GOT3 (cell line): ENCODE measurements around the gene TEAD1.

Source experiments
- DNase-seq: peaks from one replicate; lab custom pipeline; 2025; ENCODE audit warnings: mixed read lengths; lab: John Stamatoyannopoulos, UW

The TEAD1 gene

DNA sequence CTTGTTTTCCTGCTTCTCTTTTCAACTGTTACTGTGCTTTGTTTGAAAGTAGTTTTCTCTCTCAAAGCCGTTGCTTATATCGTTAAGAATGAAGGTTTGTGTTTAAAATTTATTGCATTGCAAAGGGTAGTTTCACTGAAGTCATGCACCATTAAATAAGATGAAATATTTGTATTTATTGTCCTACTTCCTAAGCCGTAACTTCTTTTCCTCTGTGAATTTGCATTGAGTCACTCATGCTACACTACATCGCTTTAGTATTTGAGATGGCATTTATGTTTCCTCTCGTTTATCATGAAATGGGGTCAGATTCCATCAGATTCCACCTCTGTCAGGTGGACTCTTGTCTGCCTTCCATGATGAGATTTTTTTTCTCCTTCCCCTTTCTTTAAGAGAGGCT lies 269.1 kb downstream of the TEAD1 start:
- DNase-seq, result no peak

DNA sequence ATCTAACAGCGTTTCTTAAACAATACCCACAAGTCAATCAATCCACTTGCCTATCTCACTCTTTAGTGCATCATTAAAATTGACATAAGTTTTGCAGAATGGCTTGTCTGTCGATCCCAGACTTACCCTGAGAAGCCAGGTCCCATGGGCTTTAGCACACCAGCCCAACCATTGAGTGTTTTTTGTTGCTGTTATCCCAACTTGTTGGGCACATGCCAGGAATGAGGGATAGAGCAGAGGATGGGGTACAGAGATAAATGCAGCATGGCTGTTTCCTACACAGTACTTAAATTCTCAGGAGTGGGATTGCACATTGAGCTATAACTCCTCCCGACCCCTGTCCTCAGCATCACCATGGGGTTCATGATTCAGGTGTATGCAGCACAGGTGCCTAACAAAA lies 270.7 kb downstream of the TEAD1 start:
- DNase-seq, result no peak

DNA sequence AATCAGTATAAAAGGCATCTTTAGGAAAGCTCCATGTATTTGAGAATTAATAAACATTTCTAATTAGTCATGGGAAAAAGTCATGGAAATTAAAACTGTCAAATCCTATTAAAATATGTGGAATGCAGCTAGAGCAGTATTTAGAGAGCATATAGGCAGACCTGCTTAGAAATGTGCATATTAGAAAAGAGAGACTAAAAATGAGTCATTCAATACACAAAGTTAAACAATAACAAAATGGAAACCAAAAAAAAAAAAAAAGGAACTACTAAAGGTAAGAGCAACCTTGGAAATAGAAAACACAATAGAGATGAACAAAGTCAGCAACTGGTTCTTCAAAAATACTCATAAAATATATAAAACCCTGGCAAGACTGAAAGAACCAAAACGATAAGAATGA lies 275.2 kb downstream of the TEAD1 start:
- DNase-seq, result no peak

DNA sequence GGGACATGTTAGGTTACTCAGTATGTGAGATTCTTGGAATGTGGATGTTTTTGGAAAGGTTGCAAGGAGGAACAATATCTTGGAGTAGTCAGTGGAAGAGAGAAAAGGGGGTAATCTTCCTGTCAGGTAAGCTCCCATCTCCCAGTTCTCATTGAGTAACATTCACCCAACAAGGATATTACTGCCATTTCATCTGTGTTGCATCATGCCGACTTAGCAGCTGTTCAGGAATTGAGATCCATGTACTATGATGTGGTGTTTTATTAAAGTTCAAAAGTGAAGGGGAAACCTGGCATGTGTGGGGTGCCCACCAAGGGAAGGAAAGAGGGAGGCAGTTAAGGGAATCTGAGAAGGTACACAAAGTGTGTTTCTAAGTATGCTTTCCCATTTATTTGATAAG lies 276.4 kb downstream of the TEAD1 start:
- no peak for DNase-seq

DNA sequence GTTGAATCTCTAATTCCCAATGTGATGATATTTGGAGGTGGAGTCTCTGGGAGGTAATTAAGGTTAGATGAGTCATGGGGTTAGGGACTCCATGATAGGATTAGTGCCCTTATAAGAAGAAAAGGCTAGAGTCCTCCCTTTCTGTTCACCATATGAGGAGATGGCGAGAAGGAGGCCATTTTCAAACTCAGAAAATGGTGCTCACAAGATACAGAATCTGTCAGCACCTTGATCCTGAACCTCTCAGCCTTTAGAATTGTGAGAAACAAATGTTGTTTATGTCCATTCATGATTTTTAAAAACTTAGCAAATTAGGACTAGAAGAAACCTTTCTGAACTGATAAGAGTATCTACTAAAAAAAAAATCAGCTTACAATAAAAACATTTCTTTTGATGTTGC lies 277.2 kb downstream of the TEAD1 start:
- DNase-seq, result no peak

DNA sequence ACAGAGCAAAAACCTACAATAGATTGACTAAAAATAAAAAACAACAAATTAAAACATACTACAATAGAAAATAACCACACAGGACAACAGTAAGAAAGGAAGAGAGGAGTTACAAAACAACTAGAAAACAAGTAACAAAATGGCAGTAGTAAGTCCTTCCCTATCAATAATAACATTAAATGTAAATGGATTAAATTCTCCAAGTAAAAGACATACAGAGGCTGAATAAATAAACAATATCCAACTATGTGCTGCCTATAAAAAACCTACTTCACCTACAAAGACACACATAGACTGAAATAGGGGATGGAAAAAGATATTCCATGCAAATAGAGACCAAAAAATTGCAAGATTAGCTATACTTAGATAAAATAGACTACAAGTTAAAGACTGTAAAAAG lies 277.9 kb downstream of the TEAD1 start:
- no peak for DNase-seq

DNA sequence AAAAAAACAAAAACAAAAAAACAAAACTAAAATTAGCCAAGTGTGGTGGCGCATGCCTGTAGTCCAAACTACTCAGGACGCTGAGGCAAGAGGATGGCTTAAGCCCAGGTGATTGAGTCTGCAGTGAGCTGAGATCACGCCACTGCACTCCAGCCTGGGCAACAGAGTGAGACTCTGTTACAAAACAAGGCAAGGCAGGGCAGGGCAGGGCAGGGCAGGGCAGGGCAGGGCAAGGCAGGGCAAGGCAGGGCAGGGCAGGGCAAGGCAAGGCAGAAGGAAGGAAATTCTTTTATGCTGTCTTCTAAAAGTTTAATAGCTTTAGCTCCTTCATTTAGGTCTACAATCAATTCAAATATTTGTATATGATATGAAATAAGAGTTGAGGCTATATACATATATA lies 284.8 kb downstream of the TEAD1 start:
- DNase-seq, result no peak

DNA sequence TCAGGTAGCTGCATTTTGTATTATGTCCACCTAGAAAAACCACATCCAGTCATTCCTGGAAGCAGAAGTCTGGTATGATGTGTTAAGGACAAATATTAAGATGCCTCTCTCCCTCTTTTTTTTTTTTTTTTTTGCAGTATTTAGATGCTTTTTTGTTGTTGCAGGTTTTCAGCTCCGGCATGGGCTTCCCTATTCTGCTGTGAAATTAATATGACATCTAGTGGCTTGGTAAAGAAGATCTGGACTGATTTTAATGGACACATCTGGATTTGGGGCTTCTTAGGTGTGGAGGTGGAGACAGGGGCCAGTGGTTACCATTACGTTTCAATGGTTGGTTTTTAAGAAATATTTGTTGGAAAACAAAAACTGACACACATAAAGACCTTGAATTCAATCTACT lies 287.4 kb downstream of the TEAD1 start:
- no peak for DNase-seq

DNA sequence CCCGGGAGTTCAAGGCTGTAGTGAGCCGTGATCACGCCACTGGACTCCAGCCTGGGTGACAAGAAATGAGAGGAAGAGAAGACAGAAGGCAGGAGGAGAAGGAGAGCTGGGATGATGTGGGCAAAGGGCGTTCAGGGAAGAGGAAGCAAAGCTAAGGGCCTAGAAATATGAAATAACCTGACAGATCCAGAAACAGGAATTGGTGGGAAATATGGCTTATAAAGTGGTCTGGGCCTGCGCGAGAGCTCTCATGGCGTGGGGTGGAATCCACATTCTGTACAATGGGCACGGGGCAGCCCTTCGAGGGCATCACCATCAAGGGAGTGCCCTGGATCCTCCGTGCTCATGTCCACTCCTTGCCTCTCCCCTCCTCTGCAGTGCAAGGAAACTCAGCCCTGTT lies 288.1 kb downstream of the TEAD1 start:
- no peak for DNase-seq

DNA sequence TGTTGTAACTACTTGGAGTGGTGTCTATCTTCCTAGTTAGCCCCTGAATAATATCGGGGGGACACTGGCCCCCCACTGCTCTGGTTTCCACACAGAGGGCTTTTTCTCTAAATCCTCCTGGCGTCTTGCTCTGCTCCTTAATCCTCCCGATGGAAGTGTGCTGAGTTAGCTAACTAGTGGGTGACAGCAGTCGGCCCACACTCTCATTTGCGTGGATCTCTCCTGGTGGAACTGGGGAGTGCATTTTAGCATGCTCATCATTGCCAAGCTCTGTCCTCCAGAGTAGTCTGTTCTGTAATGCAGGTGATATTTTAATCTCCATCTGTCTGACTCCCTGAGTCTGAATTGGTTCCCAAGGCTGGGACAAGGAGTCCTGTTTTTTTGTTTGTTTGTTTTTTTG lies 288.8 kb downstream of the TEAD1 start:
- no peak for DNase-seq

DNA sequence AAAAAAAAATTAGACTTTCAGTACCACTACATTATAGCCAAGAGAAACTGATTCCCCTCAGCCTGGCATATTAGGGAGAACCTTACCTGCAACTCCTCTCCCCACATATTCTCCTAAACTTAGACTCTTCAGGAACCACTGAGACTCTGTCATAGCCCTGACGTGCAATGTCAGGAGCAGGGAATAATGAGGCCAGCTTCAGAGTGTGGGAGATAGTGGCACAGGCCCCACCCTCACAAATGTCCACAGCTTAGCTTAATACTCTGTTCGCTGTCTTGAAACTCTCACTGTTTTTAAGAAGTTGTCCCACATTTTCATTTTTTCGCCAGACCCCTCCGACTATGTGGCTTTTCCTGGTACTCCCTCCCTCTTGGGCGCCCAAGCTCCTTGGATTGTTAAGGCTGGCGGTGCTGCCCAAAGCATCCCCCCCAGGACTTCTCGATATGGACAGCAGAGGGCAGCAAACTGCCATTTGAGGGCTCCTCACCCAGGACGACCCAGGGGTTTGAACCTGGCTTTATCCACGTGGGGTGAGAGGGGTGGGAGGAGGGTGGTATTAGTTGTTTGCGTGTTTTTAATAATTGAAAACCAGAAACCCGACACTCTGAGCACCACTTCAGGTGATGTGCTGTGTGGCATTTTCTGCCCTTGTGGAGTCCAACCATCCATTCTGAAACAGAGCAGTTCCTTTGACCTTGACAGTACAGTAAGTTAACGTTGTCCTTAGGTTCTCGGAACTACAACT lies 289.7 kb downstream of the TEAD1 start:
- no peak for DNase-seq

DNA sequence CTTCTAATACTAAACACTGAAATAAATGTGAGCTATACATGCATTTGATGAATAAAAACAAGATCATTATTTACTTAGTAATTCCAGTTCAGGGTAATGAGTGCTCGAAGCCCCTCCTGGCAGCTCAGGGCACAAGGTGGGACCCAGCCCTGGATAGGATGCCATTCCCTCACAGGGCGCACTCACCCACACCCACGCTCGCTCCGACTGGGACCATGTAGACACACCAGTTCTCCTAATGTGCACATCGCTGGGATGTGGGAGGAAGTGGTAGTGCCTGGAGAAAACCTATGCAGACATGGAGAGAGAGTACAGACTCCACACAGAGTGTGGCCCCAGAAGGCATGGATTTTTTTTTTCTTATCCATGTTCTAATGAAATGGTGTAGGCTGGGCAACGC lies 290.4 kb downstream of the TEAD1 start:
- no peak for DNase-seq

DNA sequence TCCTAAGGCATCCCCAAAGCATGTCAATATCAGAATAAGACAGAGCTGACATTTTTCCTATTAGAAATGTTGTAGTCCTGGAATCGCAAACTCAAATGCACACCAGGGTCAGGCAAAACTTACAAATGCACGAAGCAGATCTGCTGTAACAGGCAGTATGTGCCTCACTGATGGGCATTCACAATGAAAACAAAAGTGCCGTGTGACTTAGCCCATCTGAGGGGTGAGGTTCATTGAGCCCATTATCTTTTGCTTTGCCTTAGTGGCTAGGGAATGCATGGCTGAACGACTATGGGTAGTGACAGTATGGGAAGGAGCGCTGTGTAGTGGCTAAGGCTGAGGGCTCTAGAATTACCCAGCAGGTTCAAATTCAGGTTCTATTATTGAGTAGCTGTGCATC lies 291.8 kb downstream of the TEAD1 start:
- no peak for DNase-seq

DNA sequence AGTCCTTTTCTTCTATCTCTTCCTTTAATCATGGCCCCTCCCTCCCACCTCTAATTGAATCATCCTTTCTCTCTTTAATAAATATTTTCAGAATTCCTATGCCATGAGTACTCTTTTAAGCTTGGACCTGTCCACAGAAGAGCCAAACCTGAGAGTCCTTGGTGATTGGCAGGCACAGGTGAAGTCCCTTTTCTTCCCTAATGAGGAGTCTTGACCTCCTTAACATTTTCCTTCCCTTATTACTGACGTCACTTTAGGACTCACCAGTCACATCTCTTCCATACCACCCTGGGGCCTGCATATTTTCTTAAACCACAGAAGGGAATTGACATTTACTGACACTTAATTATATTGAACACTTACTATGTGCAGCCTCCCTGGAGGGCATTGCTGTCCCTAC lies 293.9 kb downstream of the TEAD1 start:
- DNase-seq, result no peak

DNA sequence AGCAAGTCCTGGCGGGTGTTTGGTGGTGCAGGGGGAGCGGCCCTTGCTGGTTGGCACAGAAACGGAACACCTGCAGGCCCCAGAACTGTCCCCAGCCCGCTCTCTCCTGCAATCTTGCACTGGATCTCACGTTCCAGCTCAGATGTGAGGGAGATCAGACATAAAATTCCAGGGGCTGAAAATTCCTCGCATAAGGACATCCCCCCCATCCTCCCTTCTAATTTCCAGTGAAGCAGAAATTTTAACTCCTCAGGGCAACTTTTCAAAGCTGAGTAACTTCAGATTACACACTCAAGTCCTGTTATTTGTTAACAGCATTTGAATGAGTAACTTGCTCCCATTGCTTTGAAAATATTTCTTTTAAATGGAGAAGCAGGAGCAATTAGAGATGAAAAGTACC lies 294.6 kb downstream of the TEAD1 start:
- DNase-seq, result no peak

DNA sequence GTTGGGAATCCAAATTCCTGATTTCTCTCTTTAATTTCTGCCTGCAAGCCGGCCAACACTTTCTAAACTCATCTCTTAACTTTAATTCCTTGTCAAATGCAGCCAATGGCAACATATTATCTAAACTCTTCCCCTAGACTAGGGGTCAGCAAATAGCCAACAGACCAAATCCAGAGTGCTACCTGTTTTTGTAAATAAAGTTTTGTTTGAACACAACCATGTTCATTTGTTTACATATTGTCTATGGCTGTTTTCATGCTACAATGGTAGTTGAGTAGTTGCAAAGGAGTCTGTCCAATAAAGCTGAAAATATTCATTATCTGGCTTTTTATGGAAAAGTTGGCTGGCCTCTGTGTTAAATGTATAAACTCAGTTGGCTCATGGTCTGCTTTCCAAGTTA lies 297.7 kb downstream of the TEAD1 start:
- no peak for DNase-seq

DNA sequence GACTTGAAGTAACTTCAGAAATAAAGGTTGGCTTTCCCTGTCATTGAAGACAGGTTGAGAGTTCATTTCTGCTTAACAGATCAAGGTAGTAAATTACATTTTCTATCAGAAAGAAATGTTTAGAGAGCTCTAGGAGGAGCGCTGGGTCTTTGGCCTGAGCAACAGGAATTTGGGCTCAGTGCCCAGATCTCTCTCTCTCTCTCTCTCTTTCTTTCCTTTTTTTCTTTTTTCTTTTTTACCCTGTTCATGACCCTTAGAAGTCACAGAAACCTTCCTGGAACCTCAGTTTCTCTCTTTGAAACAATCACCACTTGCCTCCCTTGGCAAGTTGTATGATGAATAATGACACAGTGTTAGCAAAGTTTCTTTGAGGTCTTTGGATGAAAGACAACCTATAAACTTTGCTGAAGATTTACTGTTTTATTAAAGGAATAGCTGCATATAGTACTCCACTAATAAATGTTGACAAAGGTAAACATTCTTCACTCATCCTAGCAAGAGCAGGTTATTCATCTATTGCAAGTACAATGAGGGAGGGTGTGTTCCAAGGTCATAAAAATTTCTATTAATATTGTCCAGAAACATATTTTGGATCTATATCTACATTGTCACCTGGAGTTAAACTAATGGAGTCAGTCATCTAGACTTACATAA lies 299.4 kb downstream of the TEAD1 start:
- DNase-seq, result no peak

DNA sequence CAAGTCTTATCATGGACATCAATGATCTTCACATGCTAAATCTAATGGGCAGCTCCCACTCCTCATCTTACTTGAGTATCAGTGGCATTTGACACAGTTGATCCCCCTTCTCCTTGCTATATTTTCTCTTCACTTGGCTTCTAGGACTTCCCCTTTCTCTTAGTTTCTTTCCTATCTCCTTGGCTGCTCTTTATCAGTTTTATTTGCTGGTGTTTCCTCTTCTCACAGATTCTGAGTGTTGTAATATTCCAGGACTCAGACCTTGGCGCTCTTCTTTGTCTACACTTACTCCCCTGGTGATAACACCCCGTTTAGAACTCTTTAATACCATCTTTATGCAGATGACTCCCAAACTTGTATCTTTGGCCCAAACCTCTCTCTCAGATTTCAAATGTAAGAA lies 301.0 kb downstream of the TEAD1 start:
- DNase-seq, result no peak

DNA sequence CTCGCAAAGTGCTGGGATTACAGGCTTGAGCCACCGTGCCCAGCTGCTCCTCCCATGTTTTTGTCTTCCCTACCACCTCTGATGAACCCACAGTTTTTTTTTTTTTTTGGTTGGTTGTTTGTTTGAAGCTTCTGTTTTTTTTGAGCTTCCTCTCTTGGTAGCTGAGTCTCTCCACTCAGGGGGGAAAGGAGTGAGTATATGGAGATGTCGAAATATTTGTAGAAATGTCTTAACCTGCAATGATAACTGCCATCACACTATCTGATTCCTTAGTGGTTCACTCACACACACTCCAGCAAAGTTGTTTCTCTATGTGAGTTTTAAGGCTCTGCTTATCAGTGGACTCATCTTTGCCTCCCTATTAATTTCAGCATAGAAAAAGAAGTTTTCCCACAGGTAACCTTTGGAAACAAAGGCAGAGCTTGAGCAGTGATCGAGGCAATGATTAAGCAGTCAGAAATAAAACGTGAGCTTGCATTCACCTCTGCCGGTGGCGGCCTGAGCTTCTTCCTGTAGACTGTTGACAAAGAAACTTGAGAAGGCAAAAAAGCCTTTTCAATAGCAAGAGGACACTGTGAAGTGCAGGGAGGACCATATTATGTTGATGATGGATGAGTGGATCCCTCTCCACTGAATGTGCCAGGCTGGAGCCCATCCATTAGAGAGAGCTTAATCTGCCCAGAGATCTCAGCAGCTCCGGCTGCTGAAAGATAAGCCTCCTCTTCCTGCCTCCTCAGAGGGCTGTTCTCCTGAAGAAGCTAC lies 305.9 kb downstream of the TEAD1 start:
- no peak for DNase-seq

DNA sequence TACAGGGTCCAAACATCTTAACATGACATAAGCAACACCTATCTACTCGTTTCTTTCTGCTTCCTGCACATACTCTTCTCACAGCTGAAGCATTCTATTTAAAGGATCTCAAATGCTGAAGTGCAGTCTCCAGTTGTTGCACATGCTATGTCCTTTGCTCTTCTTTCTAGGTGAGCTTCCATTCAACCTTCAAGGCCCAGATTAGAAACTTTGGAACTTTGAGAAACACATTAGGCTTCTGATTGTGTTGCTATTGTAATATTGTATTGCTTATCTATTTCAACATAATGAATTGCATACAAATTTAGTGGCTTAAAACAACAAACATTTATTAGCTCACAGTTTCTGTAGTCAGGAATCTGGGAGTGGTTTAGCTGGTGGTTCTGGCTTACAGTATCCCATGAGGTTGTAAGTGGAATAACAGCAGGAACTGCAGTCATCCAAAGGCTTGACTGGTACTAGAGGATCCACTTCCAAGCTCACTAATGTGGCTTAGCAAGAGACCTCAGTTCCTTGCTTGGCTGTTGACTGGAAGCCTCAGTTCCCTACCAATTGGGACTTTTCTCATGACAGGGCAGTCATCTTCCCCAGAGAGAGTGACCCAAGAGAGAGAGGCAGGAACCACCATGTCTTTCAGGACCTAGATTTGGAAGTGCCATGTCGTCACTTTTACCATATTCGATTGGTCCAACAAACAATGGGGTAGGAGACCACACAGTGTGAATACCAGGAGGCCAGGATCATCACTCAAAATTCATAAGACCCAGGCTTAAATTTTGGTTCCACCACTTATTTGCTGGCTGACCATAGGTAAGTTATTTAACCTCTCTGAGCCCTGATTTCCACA lies 307.7 kb downstream of the TEAD1 start:
- DNase-seq, result no peak

DNA sequence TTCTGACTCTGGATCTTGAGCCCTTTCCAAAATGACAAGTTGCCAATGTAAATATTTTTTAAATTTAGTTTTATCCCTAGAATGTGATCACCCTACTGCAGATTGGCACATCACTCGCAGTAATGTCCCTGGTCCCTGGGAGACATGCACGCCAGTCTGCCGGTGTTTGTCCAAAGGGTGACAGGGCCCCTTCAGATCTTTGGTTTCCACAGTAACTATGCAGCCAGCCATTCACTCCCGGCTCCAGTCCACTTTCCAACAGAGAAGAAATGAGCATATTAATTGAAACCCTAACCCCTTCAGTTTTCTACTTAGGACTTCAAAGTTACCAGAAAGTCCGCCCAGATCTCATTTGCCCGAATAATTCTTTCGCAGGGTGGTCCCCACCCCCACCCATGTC lies 309.1 kb downstream of the TEAD1 start:
- no peak for DNase-seq

DNA sequence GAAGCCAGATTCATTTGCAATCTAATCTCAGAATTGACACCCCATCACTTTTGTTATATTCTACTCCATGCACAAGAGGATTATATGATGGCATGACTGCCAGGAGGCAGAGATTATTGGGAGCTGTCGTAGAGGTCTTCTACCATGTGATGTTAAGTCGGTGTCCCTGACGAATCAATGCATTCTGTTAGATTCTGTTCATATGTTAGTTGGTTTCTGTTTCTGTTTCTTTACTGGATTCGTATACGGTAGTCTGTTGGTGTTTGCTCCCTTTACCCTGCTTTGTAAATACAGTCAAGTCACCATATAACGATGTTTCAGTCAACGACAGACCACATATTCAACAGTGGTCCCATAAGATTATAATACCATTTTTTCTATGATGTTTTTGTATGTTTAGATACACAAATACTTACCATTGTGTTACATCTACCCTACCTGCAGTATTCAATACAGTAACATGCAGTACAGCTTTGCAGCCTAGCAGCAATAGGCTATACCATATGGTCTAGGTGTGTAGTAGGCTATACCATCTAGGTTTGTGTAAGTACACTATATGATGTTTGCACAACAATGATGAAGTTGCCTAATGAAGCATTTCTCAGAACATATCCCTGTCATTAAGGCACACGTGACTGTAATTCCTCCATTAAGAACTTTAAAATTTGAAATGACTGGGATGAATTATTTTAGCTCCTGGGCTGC lies 312.1 kb downstream of the TEAD1 start:
- DNase-seq, result no peak
